HG02798 (cell line): ENCODE measurements around the gene RPSA.
"Not testable (repeated sequence)": the region's sequence is repeated elsewhere in the genome, so short reads cannot be mapped to it uniquely, and the experiment has no call there.

Source experiments
- ATAC-seq: cut with Tn5 transposase; IDR thresholded peaks from one replicate; pipeline ENCODE4 v1.9.1; 2021; ENCODE audit warnings: mild to moderate bottlenecking; ENCODE audit not compliant: unreplicated experiment, poor library complexity

The RPSA gene

DNA sequence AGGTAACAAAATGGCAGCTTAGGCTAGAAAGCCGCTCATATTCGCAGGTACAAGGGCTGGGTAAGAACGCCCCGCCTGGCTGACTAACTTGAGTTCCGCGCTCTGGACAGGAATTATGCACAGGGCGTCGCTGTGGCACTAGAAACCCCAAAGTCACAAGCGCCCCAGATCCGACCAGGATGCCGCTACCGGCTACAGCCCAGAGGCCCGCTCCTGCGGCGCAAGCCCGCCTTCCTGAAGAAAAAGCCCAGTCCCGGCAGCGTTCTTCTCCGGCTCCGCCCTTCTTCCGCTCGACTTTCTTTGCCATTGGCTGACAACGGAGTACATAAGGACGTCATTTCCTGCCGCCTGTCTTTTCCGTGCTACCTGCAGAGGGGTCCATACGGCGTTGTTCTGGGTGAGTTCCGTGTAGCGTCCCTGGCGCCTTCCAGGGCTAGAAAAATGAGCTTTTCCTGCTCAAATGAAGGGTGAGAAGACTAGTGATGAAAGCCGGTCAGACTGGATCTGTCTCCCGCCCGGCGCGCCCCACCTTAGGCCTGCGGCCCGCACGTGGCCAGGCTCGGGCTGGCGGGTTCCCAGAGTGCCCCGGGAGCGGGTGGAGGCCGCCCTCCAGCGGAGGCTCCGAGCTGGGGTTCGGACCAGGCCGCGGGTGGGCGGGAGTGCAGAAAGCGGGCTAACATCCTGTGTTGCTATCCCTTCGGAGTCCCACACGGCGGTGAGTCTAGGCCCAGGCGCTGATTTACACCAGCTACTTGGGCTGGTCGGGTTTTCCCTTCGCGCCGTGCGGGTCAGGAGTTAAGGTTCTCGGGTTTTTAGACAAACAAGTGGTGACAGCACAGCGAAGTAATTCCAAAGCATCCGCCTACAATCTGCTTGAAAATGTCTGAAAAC is at the start of gene RPSA:
TSS of gene RPSA (plus strand) at position 353 of the 891 bp plus-strand sequence. CDS start 934 bp downstream, outside the sequence.
- peak; percentile 93 for ATAC-seq

DNA sequence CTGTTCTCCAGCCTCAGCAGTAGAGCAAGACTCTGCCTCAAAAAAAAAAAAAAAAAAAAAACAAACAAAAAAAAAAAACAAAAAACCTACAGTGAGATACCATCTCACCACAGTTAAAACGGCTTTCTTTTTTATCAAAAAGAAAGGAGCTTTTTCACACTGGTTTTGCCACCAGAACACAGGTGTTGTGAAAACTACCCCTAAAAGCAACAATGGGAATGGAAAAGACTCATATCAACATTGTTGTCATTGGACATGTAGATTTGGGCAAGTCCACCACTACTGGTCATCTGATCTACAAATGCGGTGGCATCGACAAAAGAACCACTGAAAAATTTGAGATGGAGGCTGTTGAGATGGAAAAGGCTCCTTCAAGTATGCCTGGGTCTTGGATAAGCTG is 48.2 kb upstream of the RPSA start:
- no peak for ATAC-seq

DNA sequence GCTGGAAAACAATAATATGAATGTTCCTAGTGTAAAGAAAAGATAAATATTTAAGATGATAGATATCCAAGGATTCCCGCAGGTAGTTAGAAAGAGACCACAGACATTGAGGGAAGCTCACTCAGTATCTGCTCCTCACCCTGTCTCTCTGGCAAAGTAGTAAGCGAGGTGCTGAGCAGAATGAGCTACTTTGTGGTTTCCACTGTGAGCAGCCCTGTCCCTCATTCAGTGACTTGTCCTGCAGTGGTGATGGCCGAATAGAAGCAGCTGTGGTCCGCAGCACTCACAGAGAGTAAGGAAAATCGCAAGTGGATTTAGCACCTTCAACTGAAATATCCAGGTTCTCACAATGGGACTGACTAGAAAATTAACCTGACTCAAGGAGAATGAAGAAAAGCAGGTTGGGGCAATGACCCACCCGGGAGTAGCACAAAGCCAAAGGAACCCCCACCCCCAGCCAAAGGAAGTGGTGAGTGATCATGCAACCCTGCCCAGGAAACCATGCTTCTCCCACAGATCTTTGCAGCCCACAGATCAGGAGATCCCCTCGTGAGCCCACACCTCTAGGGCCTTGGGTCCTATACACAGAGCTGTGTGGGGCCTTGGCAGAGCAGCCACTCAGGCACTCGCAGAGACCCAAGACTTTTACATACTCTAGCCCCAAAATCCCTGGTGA is 45.1 kb upstream of the RPSA start:
- ATAC-seq, result peak; percentile 72

DNA sequence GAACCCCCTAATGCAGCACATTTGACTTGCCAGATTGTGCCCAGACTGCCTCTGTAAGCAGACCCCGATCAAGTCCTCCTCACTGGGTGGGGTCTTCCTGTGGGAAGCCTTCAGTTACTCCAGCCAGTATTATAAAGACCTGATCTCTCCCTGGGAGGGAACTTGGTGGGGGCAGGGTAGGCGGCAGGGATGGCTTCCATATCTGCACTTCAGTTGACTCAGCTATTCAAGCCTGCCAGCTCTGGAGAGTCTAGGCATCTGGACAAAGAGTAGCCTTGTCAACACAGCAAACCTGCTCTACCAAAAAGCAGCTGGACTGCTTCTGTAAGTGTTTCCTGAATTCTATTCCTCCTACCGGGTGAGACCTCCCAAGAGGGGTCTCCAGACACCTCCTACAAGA is 44.3 kb upstream of the RPSA start:
- no peak for ATAC-seq

DNA sequence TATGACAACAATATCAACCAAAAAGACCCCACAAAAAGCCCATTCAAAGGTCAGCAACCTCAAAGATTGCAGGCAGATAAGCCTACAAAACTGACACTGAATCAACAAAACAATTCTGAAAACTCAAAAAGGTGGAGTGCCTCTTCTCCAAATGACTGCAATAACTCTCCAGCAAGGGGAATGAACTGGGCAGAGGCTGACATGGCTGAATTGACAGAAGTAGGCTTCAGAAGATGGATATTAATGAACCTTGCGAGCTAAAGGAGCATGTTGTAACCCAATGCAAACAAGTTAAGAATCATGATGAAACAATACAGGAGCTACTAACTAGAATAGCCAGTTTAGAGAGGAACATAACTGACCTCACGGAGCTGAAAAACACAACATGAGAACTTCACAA is 43.7 kb upstream of the RPSA start:
- no peak for ATAC-seq

DNA sequence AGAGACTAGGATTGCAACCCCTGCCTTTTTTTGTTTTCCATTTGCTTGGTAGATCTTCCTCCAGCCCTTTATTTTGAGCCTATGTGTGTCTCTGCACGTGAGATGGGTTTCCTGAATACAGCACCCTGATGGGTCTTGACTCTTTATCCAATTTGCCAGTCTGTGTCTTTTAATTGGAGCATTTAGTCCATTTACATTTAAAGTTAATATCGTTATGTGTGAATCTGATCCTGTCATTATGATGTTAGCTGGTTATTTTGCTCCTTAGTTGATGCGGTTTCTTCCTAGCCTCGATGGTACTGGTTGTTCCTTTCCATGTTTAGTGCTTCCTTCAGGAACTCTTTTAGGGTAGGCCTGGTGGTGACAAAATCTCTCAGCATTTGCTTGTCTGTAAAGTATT is 36.1 kb upstream of the RPSA start:
- ATAC-seq, result not testable (repeated sequence)

DNA sequence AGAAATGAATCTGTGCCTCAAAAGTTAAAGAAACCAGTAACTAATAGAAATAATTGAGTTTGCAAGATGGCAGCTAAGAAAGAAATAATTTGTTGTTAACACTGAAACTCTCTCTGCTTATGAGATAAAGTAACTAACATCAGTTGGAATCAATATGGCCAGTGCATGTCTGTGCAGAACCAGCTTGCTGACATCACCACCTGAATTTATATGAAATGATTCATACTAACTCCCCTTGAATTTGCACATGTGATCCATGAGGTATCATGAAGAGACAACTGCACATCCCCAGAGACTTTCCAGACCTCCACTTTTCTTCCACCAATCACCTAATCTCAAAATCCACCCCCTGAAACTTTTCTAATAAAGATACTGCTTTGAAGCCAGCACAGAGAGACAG is 33.7 kb upstream of the RPSA start:
- no peak for ATAC-seq

DNA sequence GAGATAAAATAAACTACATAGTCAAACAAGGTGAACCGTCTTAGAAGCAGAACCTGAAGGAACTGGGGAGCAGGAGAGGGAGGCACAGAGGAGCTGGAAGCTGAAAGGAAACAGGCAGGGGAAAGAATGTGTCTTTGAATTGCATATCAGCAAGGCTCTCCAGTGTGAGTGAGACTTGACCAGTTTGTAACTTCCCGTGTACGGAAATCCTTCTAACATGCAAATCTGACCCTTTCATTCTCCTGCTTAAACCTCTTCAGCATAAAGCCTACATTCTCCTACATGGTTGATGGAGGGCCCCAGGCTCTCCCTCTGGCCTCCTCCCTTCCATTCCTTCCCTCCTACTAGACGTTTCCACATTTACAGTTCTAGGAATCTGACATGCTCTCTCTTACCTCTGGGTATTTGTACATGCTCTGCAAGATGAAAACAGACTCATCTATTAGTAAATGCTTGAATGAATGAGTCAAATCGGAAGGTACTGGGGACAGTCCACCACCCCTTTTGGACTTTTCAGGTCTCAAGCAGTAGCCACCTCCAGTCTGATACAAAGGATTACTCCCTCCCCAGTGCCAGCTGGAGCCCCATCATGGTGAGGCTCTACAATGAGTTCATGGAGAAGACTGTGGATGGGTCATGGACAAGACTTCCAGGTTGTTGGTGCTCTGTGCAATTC is 29.4 kb upstream of the RPSA start:
- no peak for ATAC-seq

DNA sequence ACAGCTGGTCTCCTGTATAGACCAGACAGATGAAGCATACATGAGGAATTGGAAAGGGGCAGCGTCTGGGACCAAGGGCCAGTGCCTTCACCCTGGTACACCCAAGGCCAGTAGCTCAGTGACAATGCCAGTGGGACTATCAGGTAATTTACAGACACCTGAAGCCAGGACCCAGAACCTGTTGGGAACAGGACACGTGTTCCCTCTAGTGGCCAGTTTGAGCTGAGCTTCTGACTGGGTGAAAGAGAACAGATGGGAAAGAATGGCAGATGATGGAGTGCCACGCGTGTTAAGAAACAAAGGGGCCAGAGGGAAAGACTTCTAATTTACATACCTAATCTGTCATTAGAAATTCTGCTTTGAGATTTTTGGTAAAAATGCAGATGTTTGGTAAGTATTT is 28.4 kb upstream of the RPSA start:
- peak; percentile 84 for ATAC-seq

DNA sequence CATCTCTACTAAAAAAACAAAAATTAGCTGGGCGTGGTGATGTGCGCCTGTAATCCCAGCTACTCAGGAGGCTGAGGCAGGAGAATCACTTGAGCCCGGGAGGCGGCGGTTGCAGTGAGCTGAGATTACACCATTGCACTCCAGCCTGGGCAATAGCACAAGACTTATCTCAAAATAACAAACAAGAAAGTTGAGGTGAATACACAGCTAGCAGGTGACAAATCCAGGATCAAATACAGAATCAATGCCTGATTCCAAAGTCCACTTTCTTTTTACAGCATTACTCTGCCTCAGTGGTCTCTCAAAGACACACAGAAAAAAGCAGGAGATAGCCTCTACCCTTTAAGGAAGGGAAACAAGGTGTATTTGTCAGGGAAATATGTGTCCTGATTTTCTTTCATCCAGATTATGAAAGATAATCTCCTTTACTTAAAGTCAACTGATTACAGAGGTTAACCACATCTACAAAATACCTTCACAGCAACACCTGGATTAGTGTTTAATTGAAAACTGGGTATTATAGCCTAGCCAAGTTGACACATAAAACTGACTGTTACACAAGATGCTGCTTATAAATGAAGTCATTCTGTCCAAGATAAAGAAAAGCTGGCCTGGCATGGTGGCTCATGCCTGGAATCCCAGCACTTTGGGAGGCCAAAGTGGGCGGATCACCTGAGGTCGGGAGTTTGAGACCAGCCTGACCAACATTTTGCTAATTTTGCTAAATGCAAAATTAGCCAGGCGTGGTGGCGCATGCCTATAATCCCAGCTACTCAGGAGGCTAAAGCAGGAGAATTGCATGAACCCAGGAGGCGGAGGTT is 27.4 kb upstream of the RPSA start:
- no peak for ATAC-seq

DNA sequence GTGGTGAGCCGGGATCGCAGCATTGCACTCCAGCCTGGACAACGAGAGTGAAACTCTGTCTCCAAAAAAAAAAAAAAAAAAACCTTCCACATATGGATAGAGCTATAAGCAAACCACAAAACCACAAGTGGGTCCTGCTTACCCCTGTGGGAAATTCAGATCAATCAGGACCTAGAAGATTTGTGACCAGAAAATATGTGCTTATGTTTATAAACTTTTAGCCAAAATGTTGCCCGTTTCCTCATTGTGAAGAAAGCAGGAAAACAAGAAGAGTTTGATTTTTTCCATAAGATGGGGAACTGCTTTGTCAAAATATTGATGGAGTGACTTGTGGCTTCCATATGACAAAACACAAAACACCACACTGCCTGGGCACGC is 26.8 kb upstream of the RPSA start:
- ATAC-seq, result no peak

DNA sequence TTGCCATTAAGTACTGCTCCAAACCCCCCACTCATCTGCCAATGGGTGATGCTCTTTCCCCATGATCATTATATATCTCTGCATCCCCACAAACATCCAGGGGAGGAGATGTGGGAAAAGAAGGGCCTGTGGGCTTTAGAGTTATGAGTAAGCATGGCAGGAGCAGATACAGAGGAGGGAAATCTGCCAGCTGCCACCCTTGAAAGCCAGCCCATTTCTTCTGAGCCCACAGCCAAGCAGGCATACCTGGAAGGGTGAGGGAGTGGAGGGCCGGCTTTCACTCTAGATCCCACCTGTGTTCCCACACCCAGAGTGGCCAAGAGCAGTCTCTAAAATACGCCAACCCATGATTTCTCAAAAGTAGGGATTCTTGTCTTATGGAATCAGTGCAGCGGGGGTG is 25.1 kb upstream of the RPSA start:
- ATAC-seq, result no peak

DNA sequence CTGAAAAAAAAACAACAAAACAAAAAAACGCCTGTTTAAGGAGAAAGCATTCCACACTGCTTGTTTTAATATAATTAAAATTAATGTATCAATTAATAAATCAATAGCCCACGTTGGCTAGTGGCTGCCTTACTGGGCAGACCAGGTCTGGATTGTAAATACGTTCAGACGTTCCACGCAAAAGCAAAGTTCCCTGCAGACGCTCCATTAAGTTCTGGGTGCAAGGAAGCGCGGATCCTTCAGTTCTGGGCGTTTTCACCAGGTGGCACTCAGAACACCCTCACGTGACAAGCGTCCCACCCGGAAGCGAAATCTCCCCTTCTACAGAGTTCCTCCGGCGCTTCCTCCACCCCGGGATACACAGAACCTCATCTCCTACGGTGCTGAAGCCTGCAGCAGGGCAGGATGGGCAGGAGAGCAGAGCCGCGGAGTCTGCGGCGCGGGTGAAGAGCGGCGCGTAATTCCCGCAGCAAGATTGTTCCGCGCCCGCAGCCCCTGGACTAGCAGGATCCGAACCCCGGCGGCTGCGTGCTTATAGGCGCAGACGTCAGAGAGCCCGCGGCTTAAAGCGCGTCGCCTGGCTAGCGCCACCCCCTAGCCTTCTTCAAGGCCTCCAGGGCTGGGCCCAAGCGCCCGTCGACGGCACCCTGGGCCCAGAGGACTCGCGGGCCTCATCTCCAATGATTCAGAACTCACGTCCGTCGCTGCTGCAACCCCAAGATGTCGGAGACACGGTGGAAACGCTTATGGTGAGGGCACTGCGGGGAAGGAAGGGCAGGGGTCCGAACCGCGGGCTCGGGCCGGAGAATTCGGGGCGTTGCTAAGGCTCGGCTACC is 23.3 kb upstream of the RPSA start, which contains the start of gene SLC25A38:
TSS of gene SLC25A38 (plus strand) at position 326 of the 836 bp plus-strand sequence. CDS start at position 681, 355 bp downstream.
- ATAC-seq, result peak; percentile 76

DNA sequence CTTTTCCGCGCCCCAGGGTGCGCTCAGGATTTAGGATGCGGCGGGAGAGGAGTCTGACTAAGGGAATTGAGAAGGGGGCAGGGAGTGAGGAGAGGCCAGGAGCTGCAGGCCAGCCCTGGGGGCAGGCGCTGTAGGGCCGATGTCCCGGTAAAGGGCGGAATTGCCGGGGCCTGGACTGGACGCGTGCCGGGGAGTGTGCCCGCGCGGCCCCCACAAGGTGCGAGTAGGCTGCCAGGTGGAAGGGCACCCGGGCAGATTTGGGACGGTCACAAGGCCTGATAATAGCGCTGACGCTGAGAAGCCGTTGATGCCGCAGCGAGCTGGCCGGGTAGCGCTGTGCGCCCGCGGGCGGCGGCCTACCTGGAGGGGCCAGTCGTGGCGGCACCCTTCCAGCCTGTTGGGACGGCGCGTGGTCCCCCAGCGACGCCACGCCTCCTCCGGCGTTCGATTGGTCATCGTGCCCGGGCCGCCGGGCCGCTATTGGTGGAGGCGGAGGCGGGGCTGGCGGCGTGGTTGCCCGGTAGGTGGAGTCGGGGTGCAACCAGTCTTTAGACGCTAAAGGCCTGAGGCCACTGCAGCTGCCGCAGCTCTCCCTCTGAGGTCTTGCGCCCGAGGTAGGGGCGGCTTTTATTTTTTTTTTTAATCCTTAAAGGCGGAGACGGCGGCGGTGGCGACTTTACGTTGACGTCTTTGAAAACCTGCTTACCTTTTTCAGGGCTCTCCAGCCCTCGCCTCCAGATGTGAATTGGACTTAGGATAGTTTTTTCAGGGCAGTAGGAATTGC is 22.4 kb upstream of the RPSA start:
- ATAC-seq, result peak; percentile 85

DNA sequence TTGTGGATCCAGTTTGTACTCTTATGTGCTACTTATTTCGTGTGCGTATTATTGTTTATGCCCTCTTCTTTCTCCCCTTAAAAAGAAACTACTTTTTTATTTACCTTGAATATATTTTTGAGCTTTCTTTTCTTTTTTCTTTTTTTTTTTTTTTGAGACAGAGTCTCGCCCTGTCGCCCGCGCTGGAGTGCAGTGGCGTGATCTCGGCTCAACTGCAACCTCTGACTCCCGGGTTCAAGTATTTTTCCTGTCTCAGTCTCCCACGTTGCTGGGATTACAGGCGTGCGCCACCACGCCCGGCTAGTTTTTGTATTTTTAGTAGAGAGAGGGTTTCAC is 21.9 kb upstream of the RPSA start:
- ATAC-seq, result no peak

DNA sequence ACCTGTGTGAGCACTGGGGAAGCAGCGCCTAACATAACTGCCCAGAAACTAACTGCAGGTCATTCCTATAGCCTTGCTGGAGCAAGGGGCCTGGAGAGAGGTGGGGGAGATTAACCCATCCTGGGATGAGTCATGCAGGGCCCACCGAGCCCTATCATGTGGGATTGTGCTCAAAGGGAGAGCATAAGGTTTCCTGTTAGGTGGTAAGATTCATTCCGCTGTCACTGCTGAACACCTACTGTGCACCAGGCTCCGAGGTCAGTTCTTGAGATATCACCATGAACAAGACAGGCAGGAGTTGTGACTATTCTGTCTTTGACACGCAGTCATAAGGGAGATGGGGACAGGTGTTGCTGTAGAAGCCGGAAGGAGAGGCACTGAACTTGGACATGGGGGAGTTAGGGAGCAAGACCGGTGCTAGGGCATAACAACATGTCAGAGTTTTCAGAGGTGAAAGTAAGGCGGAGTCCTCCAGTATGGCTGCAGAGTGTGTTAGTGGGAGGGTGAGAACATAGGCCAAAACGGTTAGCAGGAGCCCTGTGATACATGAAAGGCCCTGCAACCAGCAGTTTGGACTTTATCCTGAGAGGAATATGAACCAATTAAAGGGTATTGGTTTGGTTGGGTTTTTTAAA is 20.9 kb upstream of the RPSA start:
- no peak for ATAC-seq

DNA sequence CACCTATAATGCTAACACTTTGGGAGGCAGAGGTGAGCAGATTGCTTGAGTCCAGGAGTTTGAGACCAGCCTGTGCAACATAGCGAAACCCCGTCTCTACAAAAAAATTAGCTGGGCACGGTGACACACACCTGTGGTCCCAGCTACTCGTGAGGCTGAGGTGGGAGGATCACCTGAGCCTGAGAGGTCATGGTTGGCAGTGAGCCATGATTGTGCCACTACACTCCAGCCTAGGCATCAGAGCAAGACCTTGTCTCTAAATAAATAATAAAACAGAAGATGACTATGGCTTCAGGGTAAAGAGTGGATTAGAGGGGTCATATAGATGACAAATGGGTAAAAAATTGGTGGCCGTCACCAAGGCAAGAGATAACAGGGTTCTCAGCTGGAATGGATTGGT is 20.2 kb upstream of the RPSA start:
- no peak for ATAC-seq

DNA sequence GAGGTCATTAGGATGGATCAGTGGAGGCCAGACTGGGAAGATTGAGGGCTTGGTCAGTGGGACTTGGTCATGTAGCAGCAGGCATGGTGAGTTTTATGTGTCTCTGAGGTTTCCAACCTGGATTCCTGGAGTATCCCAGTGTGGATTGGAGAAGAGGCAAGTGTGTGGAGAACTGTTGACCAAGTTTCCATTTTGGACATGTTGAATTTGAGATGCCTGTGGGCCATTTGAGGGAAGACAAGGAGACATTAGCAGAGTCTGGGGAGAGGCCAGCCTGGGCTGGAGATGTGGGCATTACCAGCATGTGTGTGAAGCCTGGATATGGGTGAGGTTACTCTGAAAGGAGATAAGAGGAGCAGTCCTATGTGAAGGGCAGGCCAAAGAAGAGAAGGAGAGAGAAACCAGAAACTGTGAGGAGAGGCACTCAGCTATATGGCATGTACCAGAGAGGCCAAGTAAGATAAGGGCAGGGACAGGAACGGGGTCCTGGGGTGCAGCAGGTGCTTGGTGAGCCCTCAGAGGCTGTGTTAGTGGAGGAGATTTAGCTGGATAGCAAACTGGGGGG is 19.0 kb upstream of the RPSA start:
- ATAC-seq, result no peak
